GM23248 (cell line): Measurements from ENCODE around the gene PACSIN1.

ENCODE experiments used
- EZH2 ChIP-seq: fragments of 200-600 bp; sonication (generic); IDR thresholded peaks from 2 replicates; pipeline ENCODE4 v1.6.1; 2018; ENCODE audit warnings: antibody characterized with exemption, mild to moderate bottlenecking; ENCODE audit not compliant: insufficient read depth, poor library complexity, severe bottlenecking
- EZH2phosphoT487 ChIP-seq: fragments of 200-600 bp; sonication (generic); IDR thresholded peaks from 2 replicates; pipeline ENCODE4 v1.6.1; 2018; ENCODE audit warnings: antibody characterized with exemption, moderate library complexity, mild to moderate bottlenecking, low read depth; ENCODE audit not compliant: insufficient read depth

- TF ChIP-seq EZH2 = no peak
- no peak for TF ChIP-seq EZH2phosphoT487
Observed at GRCh38 chr6:34425498-34426410, 40.1 kb upstream of the PACSIN1 start, which contains the start of gene RPS10.
